Progenitor cell of endocrine pancreas (in vitro differentiated cells): ENCODE measurements around the gene NFU1. TPM values are rescaled to one million over a fixed set of nuclear protein-coding genes. Genes with fewer than 3 reads are reported as not detected.

Experiments
- DNase-seq: peaks from one replicate; pipeline ENCODE4 v3.0.0; 2021; ENCODE audit warnings: low spot score; ENCODE audit not compliant: unreplicated experiment
- H3K27ac Mint-ChIP-seq: 2 replicates; pipeline ENCODE4 v1.8.0; 2021; ENCODE audit warnings: mild to moderate bottlenecking, moderate library complexity, mixed read lengths
- H3K27me3 Mint-ChIP-seq: 2 replicates; pipeline ENCODE4 v1.8.0; 2021; ENCODE audit warnings: mixed read lengths
- H3K36me3 Mint-ChIP-seq: 2 replicates; pipeline ENCODE4 v1.8.0; 2022; ENCODE audit warnings: mixed read lengths; ENCODE audit not compliant: insufficient read depth
- H3K4me1 Mint-ChIP-seq: 2 replicates; pipeline ENCODE4 v1.8.0; 2021; ENCODE audit warnings: low read depth, mixed read lengths
- H3K4me3 Mint-ChIP-seq: 2 replicates; pipeline ENCODE4 v1.8.0; 2021; ENCODE audit warnings: low read depth, mild to moderate bottlenecking, moderate library complexity, mixed read lengths
- H3K9me3 Mint-ChIP-seq: 2 replicates; pipeline ENCODE4 v1.8.0; 2021; ENCODE audit warnings: low read depth, mixed read lengths
- total RNA-seq: library from RNA; stranded (reverse); gene quantifications from 2 replicates; pipeline ENCODE4 v1.2.1, GENCODE V29; 2021
- TF ChIP-seq, protein P1 (sequence below): fragments of 200-600 bp; sonication (generic); IDR thresholded peaks from one replicate; pipeline ENCODE4 v1.5.0; 2021; ENCODE audit warnings: antibody characterized with exemption, mild to moderate bottlenecking; ENCODE audit not compliant: unreplicated experiment

Gene NFU1
- total RNA-seq, 1 donor from 2014 or later: 44.1 TPM

GRCh38 chr2:69437751-69438154 is 518 bp upstream of the NFU1 start:
- Mint-ChIP-seq H3K9me3 (no peaks in the 10 kb centered on the region), H3K27ac (peak overlapping the region; percentile 99), H3K4me3 (peak overlapping the region; percentile 97), H3K36me3 (peaks cover 2% of the 10 kb centered on the region), H3K4me1 (peaks cover 17% of the 10 kb centered on the region), H3K27me3 (no peaks in the 10 kb centered on the region)
- no peak for DNase-seq
- TF ChIP-seq, protein P1, sequence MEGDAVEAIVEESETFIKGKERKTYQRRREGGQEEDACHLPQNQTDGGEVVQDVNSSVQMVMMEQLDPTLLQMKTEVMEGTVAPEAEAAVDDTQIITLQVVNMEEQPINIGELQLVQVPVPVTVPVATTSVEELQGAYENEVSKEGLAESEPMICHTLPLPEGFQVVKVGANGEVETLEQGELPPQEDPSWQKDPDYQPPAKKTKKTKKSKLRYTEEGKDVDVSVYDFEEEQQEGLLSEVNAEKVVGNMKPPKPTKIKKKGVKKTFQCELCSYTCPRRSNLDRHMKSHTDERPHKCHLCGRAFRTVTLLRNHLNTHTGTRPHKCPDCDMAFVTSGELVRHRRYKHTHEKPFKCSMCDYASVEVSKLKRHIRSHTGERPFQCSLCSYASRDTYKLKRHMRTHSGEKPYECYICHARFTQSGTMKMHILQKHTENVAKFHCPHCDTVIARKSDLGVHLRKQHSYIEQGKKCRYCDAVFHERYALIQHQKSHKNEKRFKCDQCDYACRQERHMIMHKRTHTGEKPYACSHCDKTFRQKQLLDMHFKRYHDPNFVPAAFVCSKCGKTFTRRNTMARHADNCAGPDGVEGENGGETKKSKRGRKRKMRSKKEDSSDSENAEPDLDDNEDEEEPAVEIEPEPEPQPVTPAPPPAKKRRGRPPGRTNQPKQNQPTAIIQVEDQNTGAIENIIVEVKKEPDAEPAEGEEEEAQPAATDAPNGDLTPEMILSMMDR: no peak

DNA sequence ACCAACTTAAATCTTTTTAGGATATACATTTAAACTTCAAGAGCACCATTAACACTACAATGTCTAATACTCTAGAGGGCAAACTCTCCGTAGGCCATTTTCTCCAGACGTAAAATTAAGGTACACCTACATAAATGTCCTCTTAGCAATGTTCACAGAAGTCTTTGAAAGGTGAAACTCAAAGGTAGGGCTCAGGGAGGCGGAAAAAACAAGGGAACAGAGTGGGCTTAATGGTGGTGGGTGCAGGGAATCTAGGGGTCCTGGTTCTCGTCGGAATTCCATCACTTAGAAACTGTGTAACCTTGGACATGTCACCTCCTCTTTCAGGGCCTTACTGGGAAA is 668 bp downstream of the NFU1 start:
- H3K36me3 Mint-ChIP-seq: peaks cover 2% of the 10 kb centered on the region
- TF ChIP-seq, protein P1: no peak
- H3K4me1 Mint-ChIP-seq: peaks cover 17% of the 10 kb centered on the region
- H3K27ac Mint-ChIP-seq: peak overlapping the region; percentile 99
- no peak for DNase-seq
- no peaks in the 10 kb centered on the region for H3K9me3 Mint-ChIP-seq
- H3K4me3 Mint-ChIP-seq: peak overlapping the region; percentile 97
- H3K27me3 Mint-ChIP-seq: no peaks in the 10 kb centered on the region

- TF ChIP-seq, protein P1: no peak
- no peak overlapping the region for H3K27ac Mint-ChIP-seq
- peak overlapping the region; percentile 53 for H3K4me3 Mint-ChIP-seq
- no peaks in the 10 kb centered on the region for H3K27me3 Mint-ChIP-seq
- H3K4me1 Mint-ChIP-seq: peaks cover 17% of the 10 kb centered on the region
- DNase-seq: no peak
- peaks cover 2% of the 10 kb centered on the region for H3K36me3 Mint-ChIP-seq
- H3K9me3 Mint-ChIP-seq: no peaks in the 10 kb centered on the region
Measured at GRCh38 chr2:69434753-69435152, 2.5 kb downstream of the NFU1 start.

GRCh38 chr2:69429491-69430183 is 7.6 kb downstream of the NFU1 start:
- H3K9me3 Mint-ChIP-seq: no peaks in the 10 kb centered on the region
- DNase-seq: no peak
- H3K27me3 Mint-ChIP-seq: no peaks in the 10 kb centered on the region
- H3K27ac Mint-ChIP-seq: no peak overlapping the region
- H3K4me1 Mint-ChIP-seq: peaks cover 1% of the 10 kb centered on the region
- no peak overlapping the region for H3K4me3 Mint-ChIP-seq
- peaks cover 5% of the 10 kb centered on the region for H3K36me3 Mint-ChIP-seq
- TF ChIP-seq, protein P1: no peak

- Mint-ChIP-seq H3K9me3 (no peaks in the 10 kb centered on the region), H3K36me3 (peaks cover 3% of the 10 kb centered on the region), H3K27ac (no peak overlapping the region), H3K4me3 (no peak overlapping the region), H3K27me3 (no peaks in the 10 kb centered on the region), H3K4me1 (no peaks in the 10 kb centered on the region)
- no peak for DNase-seq
- TF ChIP-seq, protein P1: no peak
Measured at GRCh38 chr2:69428981-69429380, 8.3 kb downstream of the NFU1 start.
